Natural killer cell (primary cell): ENCODE measurements around the gene ITPKB. TPM values are rescaled to one million over a fixed set of nuclear protein-coding genes. Genes with fewer than 3 reads are reported as not detected.

ENCODE experiments used
- ATAC-seq, 3 donors: fragments of 150-1000 bp in 2 of 3; fragments of 200-7000 bp in 1 of 3; cut with Tn5 transposase; 1 replicate in 1 of 3; 2 replicates in 2 of 3; pipeline ENCODE4 v1.10.0; 2021; ENCODE audit warnings: mild to moderate bottlenecking in 2 of 3, moderate library complexity in 2 of 3
- DNase-seq, 2 donors: peaks; one replicate each; pipeline versions ENCODE4 v3.0.0 to v3.0.0-alpha.2; 2013 to 2021; ENCODE audit warnings: mixed read lengths in 1 of 2
- H3K27ac ChIP-seq: one replicate; pipeline ENCODE4 v1.5.1; 2013; ENCODE audit warnings: mild to moderate bottlenecking, low read length
- H3K27me3 ChIP-seq: one replicate; pipeline ENCODE4 v1.6.1; 2013; ENCODE audit warnings: low read length; ENCODE audit not compliant: control insufficient read depth, insufficient read depth
- H3K36me3 ChIP-seq: one replicate; pipeline ENCODE4 v1.6.1; 2013; ENCODE audit warnings: low read length; ENCODE audit not compliant: control insufficient read depth, insufficient read depth
- H3K4me1 ChIP-seq: one replicate; pipeline ENCODE4 v1.6.1; 2013; ENCODE audit warnings: low read length; ENCODE audit not compliant: control insufficient read depth, insufficient read depth
- H3K4me3 ChIP-seq: one replicate; pipeline ENCODE4 v1.5.1; 2013; ENCODE audit warnings: low read length
- H3K9me3 ChIP-seq: one replicate; pipeline ENCODE4 v1.6.1; 2013; ENCODE audit warnings: low read length; ENCODE audit not compliant: control insufficient read depth, insufficient read depth
- H3K27ac Mint-ChIP-seq, 2 donors: one replicate each; pipeline ENCODE4 v1.8.0; 2022; ENCODE audit warnings: mild to moderate bottlenecking in 2 of 2, mixed read lengths in 2 of 2, moderate library complexity in 1 of 2
- H3K27me3 Mint-ChIP-seq, 2 donors: one replicate each; pipeline ENCODE4 v1.8.0; 2022; ENCODE audit warnings: low read depth in 2 of 2, mixed read lengths in 2 of 2
- H3K36me3 Mint-ChIP-seq: one replicate; pipeline ENCODE4 v1.8.0; 2022; ENCODE audit warnings: mixed read lengths
- H3K4me1 Mint-ChIP-seq, 2 donors: one replicate each; pipeline ENCODE4 v1.8.0; 2022; ENCODE audit warnings: mixed read lengths in 2 of 2
- H3K4me3 Mint-ChIP-seq: one replicate; pipeline ENCODE4 v1.8.0; 2022; ENCODE audit warnings: mild to moderate bottlenecking, moderate library complexity, mixed read lengths
- H3K9me3 Mint-ChIP-seq, 2 donors: one replicate each; pipeline ENCODE4 v1.8.0; 2022; ENCODE audit warnings: mixed read lengths in 2 of 2
- WGBS: methylation state at CpG from one replicate; pipeline ENCODE4 v1.1.7; 2013; ENCODE audit warnings: missing lambda C conversion rate; ENCODE audit not compliant: insufficient coverage; 5-methylcytosine and 5-hydroxymethylcytosine counted together
- intact Hi-C: fragments of 100-400 bp; cut with micrococcal nuclease; formaldehyde crosslinking; loops from one replicate; pipeline ENCODE4 v1.14.2; 2022
- total RNA-seq, 4 donors: library from RNA; stranded (reverse); fragments of 120-200 nt in 1 of 4; gene quantifications; one replicate each; pipeline versions ENCODE4 v1.2.3 to v1.2.4, GENCODE V29; 2013 to 2022
- TF ChIP-seq, protein P1 (sequence below): fragments of 200-600 bp; IDR thresholded peaks from one replicate; pipeline ENCODE4 v1.8.0; 2022; ENCODE audit warnings: antibody characterized with exemption

ITPKB gene
- total RNA-seq, 3 donors from 2014 or later (not counting 1 experiment from before 2014, with no cell fraction given) = 92.2 to 133 (median 99.0) TPM

GRCh38 chr1:226651732-226652105 is 87.4 kb downstream of the ITPKB start:
- no peaks in the 10 kb centered on the region for H3K9me3 Mint-ChIP-seq
- intact Hi-C loops = loop anchor here (2.0 to 5.0 kb wide), 2 partner anchors 36 to 87 kb away; partner anchors contain the start of gene ITPKB
- Histone ChIP-seq H3K36me3 (peaks cover 22% of the 10 kb centered on the region), H3K9me3 (no peaks in the 10 kb centered on the region), H3K27ac (no peak overlapping the region), H3K27me3 (no peaks in the 10 kb centered on the region), H3K4me3 (no peak overlapping the region), H3K4me1 (peaks cover 17% of the 10 kb centered on the region)
- peaks cover 16 to 20% of the 10 kb centered on the region in 2 donors for H3K4me1 Mint-ChIP-seq
- no peak for DNase-seq
- TF ChIP-seq, protein P1, sequence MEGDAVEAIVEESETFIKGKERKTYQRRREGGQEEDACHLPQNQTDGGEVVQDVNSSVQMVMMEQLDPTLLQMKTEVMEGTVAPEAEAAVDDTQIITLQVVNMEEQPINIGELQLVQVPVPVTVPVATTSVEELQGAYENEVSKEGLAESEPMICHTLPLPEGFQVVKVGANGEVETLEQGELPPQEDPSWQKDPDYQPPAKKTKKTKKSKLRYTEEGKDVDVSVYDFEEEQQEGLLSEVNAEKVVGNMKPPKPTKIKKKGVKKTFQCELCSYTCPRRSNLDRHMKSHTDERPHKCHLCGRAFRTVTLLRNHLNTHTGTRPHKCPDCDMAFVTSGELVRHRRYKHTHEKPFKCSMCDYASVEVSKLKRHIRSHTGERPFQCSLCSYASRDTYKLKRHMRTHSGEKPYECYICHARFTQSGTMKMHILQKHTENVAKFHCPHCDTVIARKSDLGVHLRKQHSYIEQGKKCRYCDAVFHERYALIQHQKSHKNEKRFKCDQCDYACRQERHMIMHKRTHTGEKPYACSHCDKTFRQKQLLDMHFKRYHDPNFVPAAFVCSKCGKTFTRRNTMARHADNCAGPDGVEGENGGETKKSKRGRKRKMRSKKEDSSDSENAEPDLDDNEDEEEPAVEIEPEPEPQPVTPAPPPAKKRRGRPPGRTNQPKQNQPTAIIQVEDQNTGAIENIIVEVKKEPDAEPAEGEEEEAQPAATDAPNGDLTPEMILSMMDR = no peak
- no peaks in the 10 kb centered on the region for H3K36me3 Mint-ChIP-seq
- no peak for ATAC-seq
- WGBS = 91% methylated on average over 4 of the region's 4 CpGs
- H3K27me3 Mint-ChIP-seq = no peaks in the 10 kb centered on the region
- no peak overlapping the region for H3K4me3 Mint-ChIP-seq
- no peak overlapping the region for H3K27ac Mint-ChIP-seq

DNA sequence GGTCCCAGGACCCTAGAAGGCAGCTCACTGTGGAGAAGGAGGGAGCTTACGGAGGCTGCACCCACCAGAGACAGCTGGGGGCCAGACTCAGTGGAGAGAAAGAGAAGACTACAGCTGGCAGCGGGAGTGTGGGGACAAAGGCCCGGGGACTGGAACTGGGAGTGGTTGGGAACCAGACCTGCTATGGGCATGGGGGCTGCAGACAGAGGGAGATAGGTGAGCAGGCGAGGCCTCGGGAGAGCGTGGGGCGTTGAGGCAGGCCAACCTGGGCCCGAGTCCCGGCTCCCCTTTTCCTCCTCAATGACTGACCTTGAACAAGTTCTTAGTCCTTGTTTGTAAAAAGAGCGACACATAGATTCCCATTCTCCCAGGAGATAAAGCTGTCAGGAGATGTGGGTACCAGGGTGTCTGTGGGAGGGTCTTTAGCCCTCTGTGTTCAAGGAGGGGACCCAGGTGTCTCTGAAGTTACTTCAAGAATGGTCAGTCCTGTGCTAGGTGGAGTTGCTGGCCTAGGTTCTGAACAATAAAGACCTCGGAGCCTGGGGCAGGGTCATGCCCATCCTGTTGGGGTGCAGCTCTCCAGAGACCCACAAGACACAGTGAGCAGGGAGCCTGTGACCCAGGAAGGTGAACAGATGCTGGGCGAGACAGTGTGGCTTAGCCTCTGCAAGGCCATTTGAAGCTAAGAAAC is 87.9 kb downstream of the ITPKB start:
- TF ChIP-seq, protein P1 = no peak
- intact Hi-C loops = loop anchor here (5.0 kb wide), 1 partner anchor 36 kb away; no protein-coding TSS in a partner anchor
- no peak overlapping the region for H3K27ac Mint-ChIP-seq
- no peak for DNase-seq
- no peak overlapping the region for H3K27ac ChIP-seq
- H3K4me1 Mint-ChIP-seq = peaks cover 16 to 20% of the 10 kb centered on the region in 2 donors
- peaks cover 27% of the 10 kb centered on the region for H3K36me3 ChIP-seq
- no peaks in the 10 kb centered on the region for H3K27me3 Mint-ChIP-seq
- no peaks in the 10 kb centered on the region for H3K27me3 ChIP-seq
- H3K4me3 Mint-ChIP-seq = no peak overlapping the region
- peaks cover 17% of the 10 kb centered on the region for H3K4me1 ChIP-seq
- H3K36me3 Mint-ChIP-seq = no peaks in the 10 kb centered on the region
- WGBS = 96% methylated on average over 12 of the region's 12 CpGs
- H3K9me3 ChIP-seq = no peaks in the 10 kb centered on the region
- no peaks in the 10 kb centered on the region for H3K9me3 Mint-ChIP-seq
- ATAC-seq = no peak
- H3K4me3 ChIP-seq = no peak overlapping the region

- Histone ChIP-seq H3K36me3 (peaks cover 36% of the 10 kb centered on the region), H3K27me3 (no peaks in the 10 kb centered on the region), H3K4me3 (no peak overlapping the region), H3K27ac (no peak overlapping the region), H3K4me1 (peaks cover 25% of the 10 kb centered on the region), H3K9me3 (no peaks in the 10 kb centered on the region)
- Mint-ChIP-seq H3K4me3 (no peak overlapping the region), H3K27me3 (no peaks in the 10 kb centered on the region), H3K27ac (no peak overlapping the region), H3K4me1 (peaks cover 22 to 27% of the 10 kb centered on the region in 2 donors), H3K9me3 (no peaks in the 10 kb centered on the region), H3K36me3 (no peaks in the 10 kb centered on the region)
- DNase-seq = no peak
- TF ChIP-seq, protein P1 = no peak
- 86% methylated on average over 11 of the region's 11 CpGs for WGBS
- ATAC-seq = no peak
- intact Hi-C loops = loop anchor here (5.0 kb wide), 1 partner anchor 37 kb away; no protein-coding TSS in a partner anchor
Observed at GRCh38 chr1:226650236-226650841, 88.7 kb downstream of the ITPKB start.
